ENCODE data around the gene HOXC10. TPM values are rescaled to one million over a fixed set of nuclear protein-coding genes. Genes with fewer than 3 reads are reported as not detected.

HOXC10 gene
- total and polyA plus RNA-seq, 2 of the 8 experiments (the other 6 are each of a cell fraction or from before 2014, with no cell fraction given) = not detected

- TF ChIP-seq BRCA1 (IDR thresholded peaks at IDR 0.05; ENCODE audit: low read depth, low read length) = no peak
- TF ChIP-seq PHF8 (conservative IDR thresholded peaks at IDR 0.05; ENCODE audit: low read depth, low read length) = no peak
- TF ChIP-seq TAF1 (IDR thresholded peaks at IDR 0.05; ENCODE audit: low read depth, low read length) = no peak
- no peak for TF ChIP-seq NRF1 (IDR thresholded peaks at IDR 0.05; ENCODE audit: low read depth, low read length)
- TF ChIP-seq POU5F1 (IDR thresholded peaks at IDR 0.05; ENCODE audit: low read depth, low read length) = no peak
- TF ChIP-seq GABPA (IDR thresholded peaks at IDR 0.05; ENCODE audit: borderline replicate concordance, insufficient read depth, low read length) = no peak
- TF ChIP-seq RNF2 (IDR thresholded peaks at IDR 0.05; ENCODE audit: borderline replicate concordance, low read depth, low read length, missing control alignments, poor library complexity, severe bottlenecking) = peak; percentile 59
- no peak for TF ChIP-seq FOSL1 (IDR thresholded peaks at IDR 0.05; ENCODE audit: insufficient read depth, low read depth, low read length)
- no peak for TF ChIP-seq ASH2L (IDR thresholded peaks at IDR 0.05; ENCODE audit: low read length)
- TF ChIP-seq KDM4A (IDR thresholded peaks at IDR 0.05; ENCODE audit: low read depth, low read length, severe bottlenecking) = no peak
- no peak for TF ChIP-seq SAP30 (IDR thresholded peaks at IDR 0.05; ENCODE audit: insufficient read depth, insufficient replicate concordance, low read length)
Observed at GRCh38 chr12:53985994-53986685, 1.2 kb downstream of the HOXC10 start (continued).
